HepG2 (cell line): ENCODE data around the gene NOC4L. TPM values are rescaled to one million over a fixed set of nuclear protein-coding genes. Genes with fewer than 3 reads are reported as not detected.

Experiments used
- CEBPG ChIP-seq: IDR thresholded peaks from 2 replicates; pipeline ENCODE4 v1.6.1; 2016
- DMTF1 ChIP-seq: sonication (generic); formaldehyde crosslinking; IDR thresholded peaks from 2 replicates; pipeline ENCODE4 v1.4.0; 2020; ENCODE audit warnings: mild to moderate bottlenecking, missing genetic modification reagents
- ELK4 ChIP-seq: sonication (generic); formaldehyde crosslinking; IDR thresholded peaks from 2 replicates; pipeline ENCODE4 v1.9.0; 2021; ENCODE audit warnings: missing genetic modification reagents, borderline replicate concordance
- HDAC2 ChIP-seq: sonication (generic); formaldehyde crosslinking; IDR thresholded peaks from 2 replicates; pipeline ENCODE4 v1.4.0; 2020; ENCODE audit warnings: missing genetic modification reagents
- NFYC ChIP-seq: IDR thresholded peaks from 2 replicates; pipeline ENCODE4 v1.6.1; 2016; ENCODE audit warnings: missing genetic modification reagents, missing compliant biosample characterization
- NKX3-1 ChIP-seq: sonication (generic); formaldehyde crosslinking; IDR thresholded peaks from 2 replicates; pipeline ENCODE4 v1.5.0; 2020; ENCODE audit warnings: missing genetic modification reagents
- NONO ChIP-seq, 2 experiments: fragments of 450-650 bp in 1 of 2; sonication (generic) in 1 of 2; formaldehyde crosslinking in 1 of 2; IDR thresholded peaks in 1 of 2; conservative IDR thresholded peaks in 1 of 2; 2 replicates each; pipeline versions ENCODE4 v1.6.1 to v1.8.0; 2017 to 2022; ENCODE audit warnings: mild to moderate bottlenecking in 1 of 2, missing genetic modification reagents in 1 of 2, moderate library complexity in 1 of 2
- NPAS2 ChIP-seq: sonication (generic); formaldehyde crosslinking; IDR thresholded peaks from 2 replicates; pipeline ENCODE4 v1.8.0; 2022; ENCODE audit warnings: mild to moderate bottlenecking, missing genetic modification reagents, borderline replicate concordance
- PHF8 ChIP-seq: sonication (generic); formaldehyde crosslinking; IDR thresholded peaks from 2 replicates; pipeline ENCODE4 v1.5.0; 2020; ENCODE audit warnings: missing genetic modification reagents
- SIN3B ChIP-seq: fragments of 150-350 bp; IDR thresholded peaks from 2 replicates; pipeline ENCODE4 v1.6.1; 2014; ENCODE audit warnings: low read length
- TBX2 ChIP-seq: sonication (generic); formaldehyde crosslinking; IDR thresholded peaks from 2 replicates; pipeline ENCODE4 v1.5.0; 2020; ENCODE audit warnings: missing genetic modification reagents, mild to moderate bottlenecking, borderline replicate concordance
- TERF1 ChIP-seq: sonication (generic); formaldehyde crosslinking; IDR thresholded peaks from 2 replicates; pipeline ENCODE4 v1.8.0; 2022; ENCODE audit warnings: mild to moderate bottlenecking, missing genetic modification reagents, moderate library complexity
- ZBTB25 ChIP-seq: IDR thresholded peaks from 2 replicates; pipeline ENCODE4 v1.6.1; 2018; ENCODE audit warnings: missing genetic modification reagents
- ZBTB39 ChIP-seq: sonication (generic); formaldehyde crosslinking; IDR thresholded peaks from 2 replicates; pipeline ENCODE4 v1.5.0; 2020; ENCODE audit warnings: missing genetic modification reagents
- ZMAT3 ChIP-seq: sonication (generic); formaldehyde crosslinking; conservative IDR thresholded peaks from 2 replicates; pipeline ENCODE4 v1.7.0; 2021; ENCODE audit warnings: missing genetic modification reagents
- ZNF12 ChIP-seq: sonication (generic); formaldehyde crosslinking; IDR thresholded peaks from 2 replicates; pipeline ENCODE4 v1.5.0; 2020; ENCODE audit warnings: missing genetic modification reagents
- ZNF275 ChIP-seq: sonication (generic); formaldehyde crosslinking; IDR thresholded peaks from 2 replicates; pipeline ENCODE4 v1.8.0; 2022; ENCODE audit warnings: missing genetic modification reagents, mild to moderate bottlenecking, inconsistent platforms, borderline replicate concordance
- ZNF317 ChIP-seq: sonication (generic); formaldehyde crosslinking; IDR thresholded peaks from 2 replicates; pipeline ENCODE4 v1.5.0; 2020; ENCODE audit warnings: mild to moderate bottlenecking, missing genetic modification reagents
- ZNF552 ChIP-seq: sonication (generic); formaldehyde crosslinking; IDR thresholded peaks from 2 replicates; pipeline ENCODE4 v1.9.0; 2022; ENCODE audit warnings: missing genetic modification reagents, mild to moderate bottlenecking, borderline replicate concordance
- ZNF776 ChIP-seq: sonication (generic); formaldehyde crosslinking; IDR thresholded peaks from 2 replicates; pipeline ENCODE4 v1.4.0; 2020; ENCODE audit warnings: mild to moderate bottlenecking, missing genetic modification reagents
- polyA plus RNA-seq, 8 experiments: library from polyadenylated mRNA; depleted of rRNA in 3 of 8; stranded (reverse) in 7 of 8; unstranded in 1 of 8; fragments of >200 nt; fragmentation: Illumina TruSeq in 4 of 8; extraction: Trizol in 4 of 8; gene quantifications; 2 replicates each; pipeline versions ENCODE4 v1.2.1 to v1.2.3, GENCODE V29; 2011 to 2016; ENCODE audit warnings: low read depth in 4 of 8, missing spikeins in 1 of 8, mixed read lengths in 1 of 8; ENCODE audit not compliant: insufficient read depth in 1 of 8
- total RNA-seq, 5 experiments: library from RNA; depleted of rRNA; stranded (reverse); fragments of >200 nt; fragmentation: Illumina TruSeq; extraction: Trizol; gene quantifications; 2 replicates each; pipeline ENCODE4 v1.2.3, GENCODE V29; 2016; ENCODE audit warnings: low read depth in 1 of 5

NOC4L gene
- total and polyA plus RNA-seq, 2 of the 13 experiments (the other 11 are each of a cell fraction or from before 2014, with no cell fraction given), result 4.3 to 14.6 TPM

GRCh38 chr12:132144115-132144809, at the start of gene NOC4L, which contains the start of gene DDX51 (continued):
- TF ChIP-seq NKX3-1 (peak; percentile 60; the same call in 1 of the 2 replicates), CEBPG (CRISPR knock-in tag) (peak; percentile 60), ZNF275 (no peak), ELK4 (peak; percentile 75; the same call in 1 of the 2 replicates), NPAS2 (CRISPR knock-in tag) (no peak), DMTF1 (CRISPR knock-in tag) (0 out of 2 replicates have a peak, but pooled peaks have one; percentile 61), ZNF12 (0 out of 2 replicates have a peak, but pooled peaks have one; percentile 34), ZMAT3 (0 out of 2 replicates have a peak, but pooled peaks have one; percentile 62), NONO (IDR thresholded peaks at IDR 0.05) (no peak), NONO (CRISPR knock-in tag; conservative IDR thresholded peaks at IDR 0.05) (peak; percentile 96), TBX2 (CRISPR knock-in tag) (peak; percentile 81), PHF8 (peak; percentile 93), SIN3B (peak; percentile 97), TERF1 (CRISPR knock-in tag) (no peak), ZBTB25 (CRISPR knock-in tag) (peak; percentile 77; the same call in 1 of the 2 replicates), ZNF776 (CRISPR knock-in tag) (no peak; the same call in 1 of the 2 replicates), HDAC2 (CRISPR knock-in tag) (peak; percentile 96), NFYC (peak; percentile 67), ZNF317 (CRISPR knock-in tag) (no peak), ZNF552 (no peak), ZBTB39 (CRISPR knock-in tag) (no peak)
